Measurements from ENCODE around the gene BTNL9. TPM values are rescaled to one million over a fixed set of nuclear protein-coding genes. Genes with fewer than 3 reads are reported as not detected.
"Not testable (repeated sequence)": the region's sequence is repeated elsewhere in the genome, so short reads cannot be mapped to it uniquely, and the experiment has no call there.

BTNL9 gene
- total RNA-seq, 1 experiment from 2014 or later = not detected

DNA sequence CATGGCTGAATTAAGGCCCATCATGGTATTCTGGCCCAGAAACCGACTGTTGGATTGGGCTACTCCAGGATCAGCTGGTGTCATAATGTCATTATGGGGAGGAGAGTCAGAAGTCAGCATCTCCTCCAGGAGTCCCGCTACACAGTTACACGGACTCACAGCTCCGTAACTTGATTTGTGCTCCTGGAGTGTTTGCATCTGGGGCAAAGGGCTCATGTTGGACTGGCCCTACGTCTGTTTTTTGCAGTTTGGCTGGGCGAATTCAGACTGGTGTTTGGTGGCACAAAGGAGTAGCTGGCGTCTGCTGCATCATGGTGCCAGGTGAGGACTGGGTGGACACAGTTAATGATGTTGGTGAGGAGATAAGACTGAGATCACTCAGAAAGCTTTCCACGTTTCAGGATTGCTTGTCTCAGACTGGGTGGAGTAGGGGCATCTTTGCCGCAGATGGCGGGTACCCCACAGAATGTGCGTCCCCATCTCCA lies 59.6 kb downstream of the BTNL9 start:
- no peak for DNase-seq (ENCODE audit: low read depth)

GRCh38 chr5:181100121-181100875 lies 60.2 kb downstream of the BTNL9 start:
- DNase-seq (ENCODE audit: low read depth) = no peak

DNA sequence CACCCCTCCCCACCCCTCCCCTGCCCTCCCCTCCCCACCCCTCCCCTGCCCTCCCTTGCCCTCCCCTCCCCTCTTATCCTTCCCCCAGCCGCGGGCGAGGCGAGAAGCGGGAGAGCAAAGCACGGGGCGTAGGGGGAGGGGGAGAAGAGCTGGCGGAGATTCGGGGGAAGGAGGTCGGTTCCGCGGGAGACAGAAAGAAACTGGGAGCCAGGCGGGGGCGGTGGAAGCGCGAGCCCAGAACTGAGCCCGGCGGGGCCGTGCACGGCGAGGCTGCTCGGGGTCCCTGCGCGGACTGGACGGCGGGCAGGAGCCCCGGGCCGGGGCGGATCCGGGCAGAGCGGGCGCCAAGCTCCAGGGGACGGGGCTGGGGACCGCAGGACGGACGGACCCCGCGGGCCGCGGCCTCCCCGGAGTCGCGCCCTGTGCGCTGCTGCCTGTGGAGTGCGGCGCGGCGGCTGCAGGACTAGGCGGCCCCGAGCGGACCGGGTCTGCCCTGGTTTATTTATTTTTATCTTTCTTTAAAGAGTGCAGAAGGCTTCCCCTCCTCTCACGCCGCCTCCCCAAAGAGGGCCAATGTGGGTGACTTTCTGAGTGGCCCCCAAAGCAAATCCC lies 61.1 kb downstream of the BTNL9 start:
- DNase-seq (ENCODE audit: low read depth) = not testable (repeated sequence)

DNA sequence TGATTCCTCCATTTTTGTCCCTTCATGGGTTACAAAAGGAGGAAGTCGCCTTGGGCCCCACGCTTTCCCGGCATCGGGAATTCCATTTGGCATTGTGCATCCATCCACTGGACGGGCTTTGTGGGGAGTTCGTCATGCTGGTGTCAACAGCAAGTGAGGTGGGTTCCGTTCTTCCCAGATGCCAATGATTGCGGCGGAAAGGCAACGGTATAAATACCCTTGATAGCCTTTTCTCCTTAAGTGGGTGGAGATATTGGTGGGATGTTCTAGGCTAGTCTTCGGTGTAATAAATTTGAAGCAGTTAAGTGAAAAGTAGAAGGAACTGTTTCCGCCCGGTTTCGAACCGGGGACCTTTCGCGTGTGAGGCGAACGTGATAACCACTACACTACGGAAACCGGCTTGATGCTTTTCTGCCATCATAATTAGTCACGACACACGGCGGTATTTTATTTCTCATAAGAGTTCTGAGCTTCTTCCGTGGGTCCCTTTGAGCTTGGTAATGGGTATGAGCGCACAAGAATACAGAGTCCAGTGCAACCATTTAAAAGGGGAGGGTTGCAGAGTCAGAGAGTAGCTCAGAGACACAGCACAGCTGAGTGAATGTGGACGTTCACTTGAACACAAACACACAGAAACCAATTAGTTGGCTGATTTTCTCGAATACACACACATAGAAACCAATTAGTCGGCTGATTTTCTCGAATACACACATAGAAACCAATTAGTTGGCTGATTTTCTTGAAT lies 62.0 kb downstream of the BTNL9 start:
- not testable (repeated sequence) for DNase-seq (ENCODE audit: low read depth)

GRCh38 chr5:181104259-181104568 lies 64.1 kb downstream of the BTNL9 start:
- DNase-seq (ENCODE audit: low read depth) = not testable (repeated sequence)

DNA sequence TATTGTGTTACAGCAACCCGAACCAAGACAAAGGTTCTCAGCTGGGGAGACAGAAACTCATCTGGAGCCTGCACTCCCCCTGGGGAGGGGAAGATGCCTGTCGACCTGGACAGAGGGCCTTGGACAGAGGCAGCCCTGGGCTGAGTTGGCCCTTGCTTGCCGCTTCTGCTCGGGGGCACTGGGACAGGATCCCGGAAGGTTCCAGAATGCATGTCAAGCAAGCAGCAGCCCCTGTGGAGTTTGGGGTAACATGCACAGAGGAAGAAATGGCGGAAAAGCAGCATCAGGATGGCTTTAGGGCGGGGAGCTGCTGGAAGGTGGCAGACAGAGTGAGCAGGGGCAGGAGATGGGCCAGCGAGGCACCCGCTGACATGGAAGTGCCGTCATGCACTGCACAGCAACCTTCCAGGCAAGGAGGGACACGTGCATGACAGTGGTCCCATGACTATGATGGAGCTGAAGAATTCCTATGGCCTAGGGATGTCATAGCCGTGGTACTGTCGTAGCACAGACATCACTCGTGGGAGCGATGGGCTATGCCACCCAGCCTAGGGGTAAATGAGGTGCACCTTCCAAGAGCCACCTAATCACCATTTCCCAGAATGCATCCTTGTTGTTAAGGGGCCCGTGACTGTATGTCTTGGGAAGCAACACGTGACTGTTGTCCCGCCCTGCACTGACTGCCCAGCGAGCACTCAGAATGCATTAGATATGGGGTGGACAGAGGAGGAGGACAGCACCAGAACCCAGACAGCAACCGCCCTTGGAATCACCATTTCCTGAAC lies 64.7 kb downstream of the BTNL9 start:
- not testable (repeated sequence) for DNase-seq (ENCODE audit: low read depth)

DNA sequence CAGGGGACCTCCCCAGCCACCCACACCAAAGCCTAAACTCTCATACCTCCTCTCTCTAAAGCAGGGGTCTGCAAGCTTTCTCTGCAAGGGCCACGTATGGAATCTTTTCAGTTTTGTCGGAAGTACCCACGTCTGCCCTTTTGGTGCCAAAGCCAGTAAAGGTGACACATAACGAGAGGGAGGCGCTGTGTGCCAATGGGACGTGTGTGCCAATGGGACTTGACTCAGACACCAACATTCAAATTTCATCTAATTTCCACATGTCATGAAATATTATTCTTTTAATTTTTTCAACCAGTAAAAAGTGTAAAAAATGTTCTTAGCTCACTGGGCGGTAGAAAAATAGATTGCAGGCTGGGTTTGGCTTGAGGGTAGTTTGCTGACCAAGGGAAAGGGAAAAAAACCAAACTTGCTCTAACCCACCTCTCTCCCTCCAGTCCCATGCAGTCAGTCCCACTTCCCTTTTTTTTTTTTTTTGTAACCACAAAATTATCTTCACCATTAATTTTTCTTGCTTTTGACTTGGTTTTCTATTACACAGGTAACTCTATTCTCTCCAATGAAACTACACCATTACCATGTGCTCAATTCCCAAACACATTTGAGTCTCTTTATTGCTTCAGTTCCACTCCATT lies 65.4 kb downstream of the BTNL9 start:
- DNase-seq (ENCODE audit: low read depth) = no peak

DNA sequence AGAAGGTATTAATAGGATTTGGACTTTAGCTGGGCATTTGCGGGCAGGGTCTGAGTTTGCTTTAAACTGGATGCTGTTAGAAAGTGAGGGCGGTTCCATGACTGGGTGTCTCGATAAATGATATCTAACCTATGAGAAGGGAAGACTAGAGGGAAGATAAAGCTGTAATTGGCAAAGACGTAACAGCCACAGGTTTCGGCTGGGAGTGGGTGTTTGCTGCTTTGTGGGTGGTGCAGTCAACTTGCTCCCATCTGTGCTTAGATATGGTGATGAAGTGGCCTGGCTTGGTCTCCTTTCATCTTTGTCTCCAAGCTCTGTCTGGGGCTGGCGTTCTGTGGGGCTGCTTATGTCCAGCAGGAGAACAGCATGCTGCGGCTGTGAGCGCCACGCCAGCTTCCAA lies 67.6 kb downstream of the BTNL9 start:
- DNase-seq (ENCODE audit: low read depth) = no peak

DNA sequence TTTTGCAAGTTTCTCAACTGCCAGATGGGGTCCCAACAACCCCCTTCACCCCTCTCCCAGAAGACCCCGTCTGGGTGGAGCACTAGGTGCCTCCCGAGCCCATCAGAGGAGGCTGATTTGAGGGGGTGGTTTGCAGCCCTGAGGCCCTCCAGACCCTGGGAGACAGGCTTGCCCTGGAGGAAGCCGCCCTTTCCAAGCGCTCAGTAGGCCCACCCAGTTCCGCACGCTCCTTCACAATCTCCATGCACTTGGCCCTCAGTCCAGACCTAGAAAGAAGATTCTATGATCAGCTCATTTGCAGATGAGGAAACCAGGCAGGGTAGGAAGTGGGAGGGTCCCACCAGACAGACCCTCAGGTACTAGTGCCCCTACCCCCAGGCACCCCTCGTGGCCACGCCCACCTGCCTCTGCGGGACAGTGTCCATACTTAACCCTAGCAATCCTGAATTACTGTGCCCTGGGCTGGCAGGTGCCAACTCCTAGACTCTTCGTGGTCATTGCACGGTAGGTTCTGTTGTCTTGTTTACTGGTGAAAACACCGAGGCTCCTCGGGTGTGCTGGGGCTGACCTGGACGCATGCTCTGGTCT lies 68.6 kb downstream of the BTNL9 start:
- no peak for DNase-seq (ENCODE audit: low read depth)

- DNase-seq (ENCODE audit: low read depth) = no peak
Observed at GRCh38 chr5:181109489-181110013, 69.5 kb downstream of the BTNL9 start.

DNA sequence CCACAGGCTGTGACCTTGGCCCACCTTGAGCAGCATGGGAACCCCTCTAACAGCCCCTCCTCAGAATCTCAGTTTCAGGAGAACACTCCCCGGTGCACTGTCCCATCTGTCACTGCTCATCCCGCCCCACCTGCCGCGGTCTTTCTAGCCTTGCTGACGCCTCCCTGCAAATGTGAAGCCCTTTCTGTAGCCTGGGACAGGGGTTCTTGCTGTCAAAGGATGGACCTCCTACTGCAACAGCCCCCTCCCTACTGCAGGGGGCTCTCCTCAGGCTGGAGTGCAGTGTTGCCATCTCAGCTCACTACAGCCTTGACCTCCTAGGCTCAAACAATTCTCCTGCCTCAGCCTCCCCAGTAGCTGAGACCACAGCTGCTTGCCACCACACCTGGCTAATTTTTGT lies 70.9 kb downstream of the BTNL9 start:
- DNase-seq (ENCODE audit: low read depth) = no peak

Other genes with a start within 250 kb of the BTNL9 start
- 66.3 and 107 TPM in 2 replicates for gene MGAT1, start 237.5 kb upstream of the BTNL9 start, total RNA-seq (2014; rRNA removed; shearing (Covaris generic))
- gene ZFP62, start 179.0 kb upstream of the BTNL9 start, total RNA-seq (2014; rRNA removed; shearing (Covaris generic)) = 8.4 and 16.9 TPM in 2 replicates
- gene BTNL8, start 141.1 kb upstream of the BTNL9 start, total RNA-seq (2014; rRNA removed; shearing (Covaris generic)) = not detected in 2 replicates
- gene BTNL3, start 51.4 kb upstream of the BTNL9 start, total RNA-seq (2014; rRNA removed; shearing (Covaris generic)) = not detected in 2 replicates
- not detected in 2 replicates for gene OR2V1, start 90.9 kb downstream of the BTNL9 start, total RNA-seq (2014; rRNA removed; shearing (Covaris generic))
- gene OR2V2, start 107.3 kb downstream of the BTNL9 start, total RNA-seq (2014; rRNA removed; shearing (Covaris generic)) = not detected in 2 replicates
- 1.6 and 3.2 TPM in 2 replicates for gene TRIM7, start 164.9 kb downstream of the BTNL9 start, total RNA-seq (2014; rRNA removed; shearing (Covaris generic))
- 6.5 and 9.0 TPM in 2 replicates for gene TRIM41, start 183.0 kb downstream of the BTNL9 start, total RNA-seq (2014; rRNA removed; shearing (Covaris generic))
- gene RACK1, start 203.6 kb downstream of the BTNL9 start, total RNA-seq (2014; rRNA removed; shearing (Covaris generic)) = 1,818 and 1,864 TPM in 2 replicates
- gene TRIM52, start 220.9 kb downstream of the BTNL9 start, total RNA-seq (2014; rRNA removed; shearing (Covaris generic)) = 2.2 and 5.7 TPM in 2 replicates